Lower lobe of right lung (tissue), 2 donors: Measurements from ENCODE around the gene TRUB2. TPM values are rescaled to one million over a fixed set of nuclear protein-coding genes. Genes with fewer than 3 reads are reported as not detected.

Source experiments
- ATAC-seq, 2 donors: fragments of 200-7000 bp; cut with Tn5 transposase; one replicate each; pipeline ENCODE4 v1.9.1; 2020 to 2022; ENCODE audit warnings: mild to moderate bottlenecking in 2 of 2, moderate library complexity in 2 of 2
- DNase-seq: peaks from one replicate; pipeline ENCODE4 v3.0.0-alpha.2; 2020
- H3K27ac ChIP-seq: fragments of 200-600 bp; one replicate; pipeline ENCODE4 v1.8.0; 2022
- H3K27me3 ChIP-seq: fragments of 200-600 bp; one replicate; pipeline ENCODE4 v1.8.0; 2022; ENCODE audit warnings: low read depth
- H3K36me3 ChIP-seq: fragments of 200-600 bp; one replicate; pipeline ENCODE4 v1.8.0; 2022; ENCODE audit warnings: mild to moderate bottlenecking
- H3K4me1 ChIP-seq: fragments of 200-600 bp; one replicate; pipeline ENCODE4 v1.8.0; 2022
- H3K4me3 ChIP-seq: fragments of 200-600 bp; one replicate; pipeline ENCODE4 v1.8.0; 2022; ENCODE audit warnings: mild to moderate bottlenecking
- H3K9me3 ChIP-seq: fragments of 200-600 bp; one replicate; pipeline ENCODE4 v1.8.0; 2022
- intact Hi-C: fragments of 100-400 bp; cut with DNase I; formaldehyde crosslinking; loops from one replicate; pipeline ENCODE4 v1.11.0; 2022
- total RNA-seq: library from RNA; stranded (reverse); fragmentation: NEBNext Ultra II Directional; extraction: Animal tissue kit (Norgen Biotek cat#: 25700); gene quantifications from one replicate; pipeline ENCODE4 v1.2.1, GENCODE V29; 2021
- TF ChIP-seq, protein P1 (sequence below): fragments of 200-600 bp; IDR thresholded peaks from one replicate; pipeline ENCODE4 v1.8.0; 2022; ENCODE audit warnings: antibody characterized with exemption, mild to moderate bottlenecking
- donor health status: DM: no; HTN: yes; CAD: no; lungs with severe emphysema.

The TRUB2 gene
- total RNA-seq, 1 donor from 2014 or later = 18.1 TPM

DNA sequence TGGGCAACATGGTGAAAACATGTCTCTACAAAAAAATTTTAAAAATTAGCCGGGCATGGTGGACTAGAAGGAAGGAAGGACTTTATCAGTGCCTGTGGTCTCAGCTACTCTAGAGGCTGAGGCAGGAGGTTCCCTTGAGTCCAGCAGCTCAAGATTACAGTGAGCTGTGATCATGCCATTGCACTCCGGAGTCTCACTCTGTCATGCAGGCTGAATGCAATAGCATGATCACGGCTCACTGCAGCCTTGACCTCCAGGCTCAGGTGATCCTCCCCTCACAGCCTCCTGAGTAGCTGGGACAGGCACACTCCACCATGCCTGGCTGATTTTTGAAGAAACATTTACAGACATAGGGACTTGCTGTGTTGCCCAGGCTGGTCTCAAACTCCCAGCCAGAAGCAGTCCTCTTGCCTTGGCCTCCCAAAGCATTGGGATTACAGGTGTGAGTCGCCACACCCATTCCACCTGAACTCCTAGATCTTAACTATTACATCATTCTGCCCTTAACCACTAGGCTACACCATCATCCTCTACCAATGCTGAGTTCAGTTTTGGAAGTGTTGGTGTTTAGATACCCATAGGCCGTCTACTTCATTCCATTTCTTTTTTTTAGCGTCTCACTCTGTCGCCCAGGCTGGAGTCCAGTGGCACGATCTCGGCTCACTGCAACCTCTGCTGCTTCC lies 46.9 kb upstream of the TRUB2 start:
- H3K4me1 ChIP-seq = peaks cover 30% of the 10 kb centered on the region
- intact Hi-C loops = no loop called here
- H3K4me3 ChIP-seq = no peak overlapping the region
- no peak for ATAC-seq
- no peaks in the 10 kb centered on the region for H3K27me3 ChIP-seq
- no peaks in the 10 kb centered on the region for H3K9me3 ChIP-seq
- TF ChIP-seq, protein P1, sequence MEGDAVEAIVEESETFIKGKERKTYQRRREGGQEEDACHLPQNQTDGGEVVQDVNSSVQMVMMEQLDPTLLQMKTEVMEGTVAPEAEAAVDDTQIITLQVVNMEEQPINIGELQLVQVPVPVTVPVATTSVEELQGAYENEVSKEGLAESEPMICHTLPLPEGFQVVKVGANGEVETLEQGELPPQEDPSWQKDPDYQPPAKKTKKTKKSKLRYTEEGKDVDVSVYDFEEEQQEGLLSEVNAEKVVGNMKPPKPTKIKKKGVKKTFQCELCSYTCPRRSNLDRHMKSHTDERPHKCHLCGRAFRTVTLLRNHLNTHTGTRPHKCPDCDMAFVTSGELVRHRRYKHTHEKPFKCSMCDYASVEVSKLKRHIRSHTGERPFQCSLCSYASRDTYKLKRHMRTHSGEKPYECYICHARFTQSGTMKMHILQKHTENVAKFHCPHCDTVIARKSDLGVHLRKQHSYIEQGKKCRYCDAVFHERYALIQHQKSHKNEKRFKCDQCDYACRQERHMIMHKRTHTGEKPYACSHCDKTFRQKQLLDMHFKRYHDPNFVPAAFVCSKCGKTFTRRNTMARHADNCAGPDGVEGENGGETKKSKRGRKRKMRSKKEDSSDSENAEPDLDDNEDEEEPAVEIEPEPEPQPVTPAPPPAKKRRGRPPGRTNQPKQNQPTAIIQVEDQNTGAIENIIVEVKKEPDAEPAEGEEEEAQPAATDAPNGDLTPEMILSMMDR = no peak
- no peak for DNase-seq
- H3K27ac ChIP-seq = no peak overlapping the region
- H3K36me3 ChIP-seq = peaks cover 3% of the 10 kb centered on the region

DNA sequence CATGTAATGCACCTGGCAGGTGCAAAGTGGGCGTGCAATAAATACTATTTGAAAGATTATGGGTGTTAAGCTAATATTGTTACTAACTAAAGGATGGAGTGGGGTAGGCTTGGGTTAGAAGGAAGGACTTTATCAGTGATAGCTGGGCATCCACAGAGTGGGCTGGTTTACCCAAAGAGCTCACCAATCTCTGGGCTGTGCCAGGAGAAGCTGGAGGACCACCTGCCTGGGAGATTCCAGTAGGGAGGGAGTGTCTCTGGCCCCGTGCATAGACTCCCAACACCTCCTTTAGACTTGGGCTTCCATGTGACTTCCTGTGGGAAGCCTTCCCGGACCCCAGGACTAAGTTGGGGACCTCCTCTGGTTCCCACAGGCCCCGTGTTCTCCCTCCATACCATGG lies 43.3 kb upstream of the TRUB2 start:
- Histone ChIP-seq H3K27ac (no peak overlapping the region), H3K36me3 (no peaks in the 10 kb centered on the region), H3K4me1 (peaks cover 28% of the 10 kb centered on the region), H3K27me3 (no peaks in the 10 kb centered on the region), H3K9me3 (no peaks in the 10 kb centered on the region), H3K4me3 (no peak overlapping the region)
- no peak for ATAC-seq
- intact Hi-C loops = no loop called here
- TF ChIP-seq, protein P1 = no peak
- DNase-seq = no peak

DNA sequence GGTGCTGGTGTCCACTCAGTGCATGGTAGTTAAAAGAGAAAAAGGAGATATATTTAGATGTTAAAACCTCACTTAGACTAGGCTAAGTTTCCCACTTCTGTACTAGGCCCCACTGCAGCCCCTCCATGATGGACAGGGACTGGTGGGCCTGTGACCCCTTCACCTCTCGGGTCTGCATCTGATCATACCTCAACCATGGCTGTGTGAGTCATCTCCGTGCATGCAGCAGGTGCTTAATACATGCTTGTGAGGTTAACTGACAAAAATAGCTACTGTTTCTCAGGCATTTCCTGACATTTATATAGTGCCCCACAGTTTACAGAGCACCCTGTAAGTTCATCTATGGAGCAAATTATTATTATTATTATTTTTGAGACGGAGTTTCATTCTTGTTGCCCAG lies 40.5 kb upstream of the TRUB2 start:
- Histone ChIP-seq H3K9me3 (no peaks in the 10 kb centered on the region), H3K4me1 (peaks cover 22% of the 10 kb centered on the region), H3K36me3 (peaks cover 2% of the 10 kb centered on the region), H3K27me3 (no peaks in the 10 kb centered on the region), H3K27ac (peak overlapping the region; percentile 69), H3K4me3 (no peak overlapping the region)
- no peak for ATAC-seq
- DNase-seq = no peak
- intact Hi-C loops = no loop called here
- TF ChIP-seq, protein P1 = no peak

DNA sequence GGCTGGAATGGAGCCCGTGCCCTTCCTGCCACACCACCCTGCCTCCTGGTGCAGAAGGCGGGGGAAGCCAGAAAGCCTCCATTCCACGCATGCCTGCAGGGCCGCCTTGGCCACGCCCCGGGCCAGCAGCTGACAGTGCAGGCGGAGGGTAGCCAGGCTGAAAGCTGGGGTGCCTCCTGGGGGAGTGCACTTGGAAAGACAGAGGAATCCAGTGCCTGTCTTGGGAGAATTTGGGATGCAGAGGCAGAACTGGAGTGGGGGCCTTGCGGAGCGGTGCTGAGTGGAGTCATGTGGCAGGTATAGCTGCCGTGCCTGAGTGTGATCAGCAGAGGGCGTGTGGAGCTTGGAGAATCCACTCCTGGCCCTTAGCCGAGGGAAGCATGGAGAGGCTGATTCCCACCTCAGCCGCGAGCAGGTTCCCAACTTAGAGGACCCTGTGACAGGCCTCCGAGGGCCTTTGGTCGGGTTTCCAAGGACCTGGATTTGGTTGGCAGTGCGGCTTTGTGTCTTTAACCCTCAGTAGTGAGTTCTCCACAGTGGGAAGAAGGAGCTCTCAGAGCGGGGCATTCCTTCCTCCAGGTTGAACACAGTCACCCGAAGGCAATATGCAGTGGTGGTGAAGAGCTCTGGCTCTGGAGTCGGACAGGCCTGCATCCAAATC lies 39.9 kb upstream of the TRUB2 start:
- H3K27ac ChIP-seq = peak overlapping the region; percentile 69
- DNase-seq (peak; percentile 85), ATAC-seq (peak; percentile 95 to 96)
- peaks cover 7% of the 10 kb centered on the region for H3K36me3 ChIP-seq
- peak overlapping the region; percentile 55 for H3K4me3 ChIP-seq
- H3K4me1 ChIP-seq = peaks cover 22% of the 10 kb centered on the region
- intact Hi-C loops = no loop called here
- TF ChIP-seq, protein P1 = peak; percentile 91
- H3K27me3 ChIP-seq = no peaks in the 10 kb centered on the region
- H3K9me3 ChIP-seq = no peaks in the 10 kb centered on the region

DNA sequence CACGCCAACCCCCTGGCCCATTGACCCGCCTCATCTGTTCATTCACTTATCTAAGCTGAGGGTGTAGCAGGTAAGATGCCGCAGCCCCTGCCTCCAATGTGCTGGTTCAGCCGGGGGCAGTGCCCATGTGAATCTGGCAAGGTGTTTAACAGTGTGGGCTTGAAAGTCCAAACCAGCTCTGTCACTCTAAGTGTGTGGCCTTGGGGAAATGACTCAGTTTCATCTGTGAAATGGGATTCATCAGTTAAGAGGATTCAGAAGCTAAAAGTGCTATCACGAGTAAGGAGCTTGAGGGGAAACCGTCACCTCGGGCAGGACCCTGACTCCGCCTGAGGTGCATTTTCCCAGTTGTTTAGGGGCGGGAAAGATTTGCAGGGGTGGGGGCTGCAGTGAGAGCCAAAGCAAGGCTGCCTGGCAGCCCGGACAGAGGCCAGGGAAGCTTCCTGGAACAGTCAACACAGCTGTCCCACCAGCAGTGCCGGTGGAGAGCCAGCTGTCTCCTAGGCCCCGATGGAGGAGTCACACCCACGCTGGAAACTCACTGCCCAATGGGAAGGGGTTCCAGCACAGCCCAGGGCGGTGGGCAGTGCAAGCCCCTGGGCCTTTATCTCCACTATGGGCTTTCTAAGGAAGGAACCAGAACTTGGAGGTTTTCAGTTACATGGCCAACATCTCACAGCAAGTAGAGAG lies 39.2 kb upstream of the TRUB2 start:
- ATAC-seq (peak in 1 of 2 donors; percentile 18), DNase-seq (no peak)
- Histone ChIP-seq H3K27me3 (no peaks in the 10 kb centered on the region), H3K9me3 (no peaks in the 10 kb centered on the region), H3K36me3 (peaks cover 7% of the 10 kb centered on the region), H3K4me1 (peaks cover 22% of the 10 kb centered on the region), H3K27ac (peak overlapping the region; percentile 69), H3K4me3 (peak overlapping the region; percentile 55)
- intact Hi-C loops = no loop called here
- TF ChIP-seq, protein P1 = no peak
